HG03575 (cell line): Measurements from ENCODE around the gene GNB3.

ENCODE experiments used
- ATAC-seq: cut with Tn5 transposase; IDR thresholded peaks from one replicate; pipeline ENCODE4 v1.9.1; 2021; ENCODE audit not compliant: unreplicated experiment, insufficient number of reproducible peaks, low FRiP score; ENCODE audit errors: extremely low read depth

Gene GNB3

GRCh38 chr12:6822426-6823135 lies 18.1 kb upstream of the GNB3 start:
- ATAC-seq, result no peak

- no peak for ATAC-seq
Measured at GRCh38 chr12:6823182-6824084, 17.3 kb upstream of the GNB3 start.

GRCh38 chr12:6824085-6824775 lies 16.5 kb upstream of the GNB3 start:
- ATAC-seq, result no peak

- no peak for ATAC-seq
Measured at GRCh38 chr12:6824901-6825381, 15.8 kb upstream of the GNB3 start.

- no peak for ATAC-seq
Measured at GRCh38 chr12:6825398-6826124, 15.2 kb upstream of the GNB3 start.

- no peak for ATAC-seq
Measured at GRCh38 chr12:6826125-6826733, 14.5 kb upstream of the GNB3 start.

GRCh38 chr12:6826734-6827436 lies 13.8 kb upstream of the GNB3 start:
- no peak for ATAC-seq

- ATAC-seq, result no peak
Measured at GRCh38 chr12:6827437-6827911, 13.3 kb upstream of the GNB3 start.

- no peak for ATAC-seq
Measured at GRCh38 chr12:6827982-6828780, 12.5 kb upstream of the GNB3 start, which contains the start of gene P3H3. Gene P3H3 (plus strand): TSS chr12:6828407. CDS start chr12:6828441, 34 bp downstream.

- no peak for ATAC-seq
Measured at GRCh38 chr12:6828781-6829535, 11.8 kb upstream of the GNB3 start.

GRCh38 chr12:6829536-6830220 lies 11.0 kb upstream of the GNB3 start:
- no peak for ATAC-seq

GRCh38 chr12:6830286-6830890 lies 10.3 kb upstream of the GNB3 start:
- no peak for ATAC-seq

GRCh38 chr12:6830999-6831398 lies 9.7 kb upstream of the GNB3 start:
- no peak for ATAC-seq

GRCh38 chr12:6831450-6831995 lies 9.2 kb upstream of the GNB3 start:
- no peak for ATAC-seq

- ATAC-seq, result no peak
Measured at GRCh38 chr12:6832125-6832524, 8.6 kb upstream of the GNB3 start.
